Fibroblast of mammary gland (primary cell): ENCODE measurements around the gene KNOP1.
"Not testable (repeated sequence)": the region's sequence is repeated elsewhere in the genome, so short reads cannot be mapped to it uniquely, and the experiment has no call there.

Experiments used
- DNase-seq: peaks from one replicate; pipeline ENCODE4 v3.0.0-alpha.2; 2010; ENCODE audit warnings: low read depth
- H3K4me3 ChIP-seq: 2 replicates; pipeline ENCODE4 v1.5.1; 2011; ENCODE audit warnings: low read depth, mild to moderate bottlenecking, low read length, moderate library complexity; ENCODE audit not compliant: control insufficient read depth
- TF ChIP-seq, protein P1 (sequence below): conservative IDR thresholded peaks from 2 replicates; pipeline ENCODE4 v1.5.1; 2011; ENCODE audit warnings: low read depth, low read length, inconsistent platforms; ENCODE audit not compliant: control insufficient read depth, insufficient read depth

Gene KNOP1

GRCh38 chr16:19687279-19687678 lies 30.7 kb downstream of the KNOP1 start:
- TF ChIP-seq, protein P1, sequence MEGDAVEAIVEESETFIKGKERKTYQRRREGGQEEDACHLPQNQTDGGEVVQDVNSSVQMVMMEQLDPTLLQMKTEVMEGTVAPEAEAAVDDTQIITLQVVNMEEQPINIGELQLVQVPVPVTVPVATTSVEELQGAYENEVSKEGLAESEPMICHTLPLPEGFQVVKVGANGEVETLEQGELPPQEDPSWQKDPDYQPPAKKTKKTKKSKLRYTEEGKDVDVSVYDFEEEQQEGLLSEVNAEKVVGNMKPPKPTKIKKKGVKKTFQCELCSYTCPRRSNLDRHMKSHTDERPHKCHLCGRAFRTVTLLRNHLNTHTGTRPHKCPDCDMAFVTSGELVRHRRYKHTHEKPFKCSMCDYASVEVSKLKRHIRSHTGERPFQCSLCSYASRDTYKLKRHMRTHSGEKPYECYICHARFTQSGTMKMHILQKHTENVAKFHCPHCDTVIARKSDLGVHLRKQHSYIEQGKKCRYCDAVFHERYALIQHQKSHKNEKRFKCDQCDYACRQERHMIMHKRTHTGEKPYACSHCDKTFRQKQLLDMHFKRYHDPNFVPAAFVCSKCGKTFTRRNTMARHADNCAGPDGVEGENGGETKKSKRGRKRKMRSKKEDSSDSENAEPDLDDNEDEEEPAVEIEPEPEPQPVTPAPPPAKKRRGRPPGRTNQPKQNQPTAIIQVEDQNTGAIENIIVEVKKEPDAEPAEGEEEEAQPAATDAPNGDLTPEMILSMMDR = no peak
- H3K4me3 ChIP-seq = no peak overlapping the region
- DNase-seq = no peak

DNA sequence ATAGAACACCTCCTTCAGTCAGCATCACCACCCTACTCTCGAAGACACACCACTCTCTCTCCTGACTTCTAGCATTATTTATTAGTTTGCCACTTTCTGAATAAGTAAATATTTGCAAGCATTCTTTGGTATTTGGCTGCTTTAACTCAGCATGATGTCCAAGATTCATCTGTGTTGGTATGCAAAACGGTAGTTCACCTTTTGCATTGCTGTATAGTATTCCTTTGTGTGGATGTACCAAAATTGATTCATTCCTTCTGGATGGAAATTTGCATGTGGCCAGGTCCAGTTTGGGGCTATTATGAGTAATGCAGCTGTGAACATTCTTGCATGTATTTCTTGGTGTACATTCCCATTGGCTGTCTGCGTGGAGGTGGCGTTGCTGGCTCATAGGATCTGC lies 32.9 kb downstream of the KNOP1 start:
- TF ChIP-seq, protein P1 = no peak
- no peak overlapping the region for H3K4me3 ChIP-seq
- DNase-seq = no peak

DNA sequence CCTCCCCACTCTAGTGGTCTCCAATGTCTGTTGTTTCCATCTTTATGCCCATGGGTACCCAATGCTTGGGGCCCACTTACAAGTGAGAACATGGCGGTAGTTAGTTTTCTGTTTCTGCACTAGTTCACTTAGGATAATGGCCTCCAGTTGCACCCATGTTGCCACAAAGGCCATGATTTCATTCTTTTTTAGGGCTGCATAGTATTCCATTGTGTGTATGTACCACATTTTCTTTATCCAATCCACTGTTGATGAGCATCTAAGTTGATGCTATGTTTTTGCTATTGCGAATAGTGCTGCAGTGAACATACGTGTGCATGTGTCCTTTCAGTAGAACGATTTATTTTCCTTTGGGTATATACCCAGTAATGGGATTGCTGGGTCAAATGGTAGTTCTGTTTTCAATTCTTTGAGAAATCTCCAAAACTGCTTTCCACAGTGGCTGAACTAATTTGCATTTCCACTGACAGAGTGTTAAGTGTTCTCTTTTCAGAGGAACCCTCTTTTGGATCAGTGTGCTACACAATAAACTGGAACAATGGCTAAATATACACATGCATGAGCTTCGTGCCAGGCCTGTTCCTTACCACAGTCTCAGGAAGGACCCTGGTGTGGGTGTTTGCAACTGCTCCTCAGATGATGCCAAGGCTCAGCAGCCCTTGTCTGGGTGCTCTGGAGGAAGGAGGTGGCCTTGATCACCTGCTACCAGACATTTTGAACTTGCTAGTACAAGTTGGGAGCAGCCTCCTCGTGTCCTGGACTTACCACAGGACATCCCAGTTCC lies 34.4 kb downstream of the KNOP1 start:
- no peak for DNase-seq
- TF ChIP-seq, protein P1 = no peak
- H3K4me3 ChIP-seq = no peak overlapping the region

GRCh38 chr16:19681637-19682036 lies 36.4 kb downstream of the KNOP1 start:
- no peak overlapping the region for H3K4me3 ChIP-seq
- TF ChIP-seq, protein P1 = no peak
- no peak for DNase-seq

DNA sequence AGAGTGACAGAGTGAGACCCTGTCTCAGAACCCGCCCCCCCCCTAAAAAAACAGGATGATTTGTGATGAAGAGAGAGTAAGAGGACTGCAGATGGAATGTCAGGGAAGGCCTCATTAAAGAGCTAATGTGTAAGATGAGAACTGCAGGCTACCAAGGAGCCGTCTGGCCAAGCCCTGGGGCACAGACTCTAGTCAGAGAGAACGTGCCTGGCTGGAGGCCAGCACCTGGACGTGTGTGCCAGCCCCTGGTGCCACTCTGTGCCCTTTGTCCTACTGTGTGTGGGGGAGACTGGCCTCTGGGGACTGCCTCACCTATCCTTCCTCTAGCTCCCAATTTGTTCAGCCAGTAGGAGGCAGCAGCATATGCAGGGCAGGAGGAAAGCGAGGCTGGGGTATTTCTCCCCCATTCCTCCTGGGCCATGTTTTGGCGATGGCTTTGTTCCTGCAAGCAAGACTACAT lies 37.1 kb downstream of the KNOP1 start:
- H3K4me3 ChIP-seq = no peak overlapping the region
- TF ChIP-seq, protein P1 = peak; percentile 11
- no peak for DNase-seq

DNA sequence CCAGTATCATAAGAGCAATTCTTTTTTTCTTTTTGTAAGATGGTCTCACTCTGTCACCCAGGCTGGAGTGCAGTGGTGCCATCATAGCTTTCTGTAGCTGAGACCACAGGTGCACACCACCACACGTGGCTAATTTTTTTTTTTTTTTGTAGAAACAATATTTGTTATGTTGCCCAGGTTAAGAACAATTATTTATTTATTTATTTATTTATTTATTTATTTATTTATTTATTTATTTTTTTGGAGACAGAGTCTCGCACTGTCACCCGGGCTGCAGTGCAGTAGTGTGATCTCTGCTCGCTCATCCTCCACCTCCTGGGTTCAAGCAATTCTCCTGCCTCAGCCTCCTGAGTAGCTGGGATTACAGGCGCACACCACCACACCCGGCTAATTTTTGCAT lies 38.7 kb downstream of the KNOP1 start:
- not testable (repeated sequence) for H3K4me3 ChIP-seq, DNase-seq

DNA sequence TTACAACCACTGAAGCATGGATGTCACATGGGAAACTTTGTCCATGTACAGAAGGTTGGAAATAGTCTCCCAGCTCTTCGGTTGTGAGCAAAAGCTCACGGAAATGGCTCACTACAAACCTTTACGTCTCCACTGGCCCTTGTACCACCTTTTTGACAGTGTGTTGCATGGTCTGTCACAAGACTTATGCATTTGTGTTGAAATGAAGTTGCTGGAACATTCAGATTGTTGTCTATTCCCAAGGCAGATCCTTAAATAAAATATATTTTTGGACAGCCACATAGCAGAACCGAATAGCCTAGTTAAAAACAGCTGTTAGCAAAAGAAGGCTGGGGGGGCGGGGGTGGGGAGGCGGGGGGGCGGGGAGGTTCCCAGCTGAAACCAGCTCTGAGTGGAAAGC lies 39.2 kb downstream of the KNOP1 start:
- TF ChIP-seq, protein P1 = no peak
- no peak overlapping the region for H3K4me3 ChIP-seq
- no peak for DNase-seq
